ENCODE results near the gene SYTL3.

Gene SYTL3

DNA sequence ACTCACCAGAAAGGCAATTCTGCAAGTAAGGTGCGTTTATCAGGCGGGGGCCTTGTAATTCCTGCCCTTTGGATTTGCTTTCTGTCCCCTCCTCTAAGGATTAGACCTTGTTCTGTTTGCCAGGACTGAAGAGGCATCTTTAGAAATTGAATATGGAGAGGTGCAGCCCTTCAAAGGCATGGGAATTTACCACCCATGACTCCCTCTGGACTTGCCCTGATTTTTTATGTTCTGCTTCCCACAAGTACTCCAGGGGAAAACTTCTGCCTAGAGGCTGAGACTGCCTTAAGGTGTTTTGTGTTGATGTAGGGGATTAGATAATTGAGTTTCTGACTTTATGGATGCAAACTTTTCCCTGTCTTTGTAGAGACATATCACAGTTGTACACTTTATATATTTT, 30.2 kb downstream of the SYTL3 start:
- no peaks in the 10 kb centered on the region for H3K9me3 ChIP-seq (ENCODE audit: control insufficient read depth, insufficient read depth, low read length)
- H3K4me3 ChIP-seq (ENCODE audit: low read length) = no peak overlapping the region
- 0 out of 2 replicates have a peak, but pooled peaks cover 3% of the 10 kb centered on the region for H3K4me1 ChIP-seq (ENCODE audit: control insufficient read depth, low read length)
- no peak overlapping the region for H3K27ac ChIP-seq (ENCODE audit: low read depth, low read length)
- no peaks in the 10 kb centered on the region for H3K79me2 ChIP-seq (ENCODE audit: control insufficient read depth, low read length)
- no peaks in the 10 kb centered on the region for H3F3A ChIP-seq (ENCODE audit: control insufficient read depth, insufficient read depth)
- no peaks in the 10 kb centered on the region for H3K9me2 ChIP-seq (replicated peaks; ENCODE audit: control insufficient read depth, low read length)
- H4K20me1 ChIP-seq (ENCODE audit: control insufficient read depth, insufficient read depth, low read depth, low read length) = no peaks in the 10 kb centered on the region
- H3K4me2 ChIP-seq (ENCODE audit: low read length) = no peak overlapping the region
- H3K27me3 ChIP-seq (ENCODE audit: control insufficient read depth, low read length) = peaks cover 10% of the 10 kb centered on the region; the same call in 1 of the 2 replicates
- no peaks in the 10 kb centered on the region for H3K36me3 ChIP-seq (ENCODE audit: control insufficient read depth, low read length)
- TF ChIP-seq, protein P1, sequence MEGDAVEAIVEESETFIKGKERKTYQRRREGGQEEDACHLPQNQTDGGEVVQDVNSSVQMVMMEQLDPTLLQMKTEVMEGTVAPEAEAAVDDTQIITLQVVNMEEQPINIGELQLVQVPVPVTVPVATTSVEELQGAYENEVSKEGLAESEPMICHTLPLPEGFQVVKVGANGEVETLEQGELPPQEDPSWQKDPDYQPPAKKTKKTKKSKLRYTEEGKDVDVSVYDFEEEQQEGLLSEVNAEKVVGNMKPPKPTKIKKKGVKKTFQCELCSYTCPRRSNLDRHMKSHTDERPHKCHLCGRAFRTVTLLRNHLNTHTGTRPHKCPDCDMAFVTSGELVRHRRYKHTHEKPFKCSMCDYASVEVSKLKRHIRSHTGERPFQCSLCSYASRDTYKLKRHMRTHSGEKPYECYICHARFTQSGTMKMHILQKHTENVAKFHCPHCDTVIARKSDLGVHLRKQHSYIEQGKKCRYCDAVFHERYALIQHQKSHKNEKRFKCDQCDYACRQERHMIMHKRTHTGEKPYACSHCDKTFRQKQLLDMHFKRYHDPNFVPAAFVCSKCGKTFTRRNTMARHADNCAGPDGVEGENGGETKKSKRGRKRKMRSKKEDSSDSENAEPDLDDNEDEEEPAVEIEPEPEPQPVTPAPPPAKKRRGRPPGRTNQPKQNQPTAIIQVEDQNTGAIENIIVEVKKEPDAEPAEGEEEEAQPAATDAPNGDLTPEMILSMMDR (IDR thresholded peaks at IDR 0.05; ENCODE audit: low read depth, low read length, poor library complexity, severe bottlenecking) = no peak
- TF ChIP-seq EZH2phosphoT487 (IDR thresholded peaks at IDR 0.05; ENCODE audit: borderline replicate concordance, low read length) = no peak

DNA sequence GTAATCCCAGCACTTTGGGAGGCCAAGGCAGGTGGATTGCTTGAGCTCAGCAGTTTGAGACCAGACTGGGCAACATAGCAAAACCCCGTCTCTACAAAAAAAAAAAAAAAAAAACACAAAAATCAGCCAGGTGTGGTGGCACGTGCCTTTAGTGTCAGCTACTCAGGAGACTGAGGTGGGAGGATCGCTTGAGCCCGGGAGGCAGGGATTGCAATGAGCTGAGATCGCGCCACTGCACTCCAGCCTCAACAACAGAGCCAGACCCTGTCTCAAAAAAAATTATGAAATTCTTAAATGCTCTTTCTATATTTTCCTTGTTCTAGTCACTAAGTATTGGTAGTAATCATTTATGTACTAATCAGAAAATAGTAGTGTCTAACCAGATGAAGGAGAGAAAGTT, 30.6 kb downstream of the SYTL3 start:
- no peak overlapping the region for H3K27ac ChIP-seq (ENCODE audit: low read depth, low read length)
- no peaks in the 10 kb centered on the region for H3K36me3 ChIP-seq (ENCODE audit: control insufficient read depth, low read length)
- H3K4me3 ChIP-seq (ENCODE audit: low read length) = no peak overlapping the region
- no peaks in the 10 kb centered on the region for H3K9me2 ChIP-seq (replicated peaks; ENCODE audit: control insufficient read depth, low read length)
- 0 out of 2 replicates have a peak, but pooled peaks cover 3% of the 10 kb centered on the region for H3K4me1 ChIP-seq (ENCODE audit: control insufficient read depth, low read length)
- H3K9me3 ChIP-seq (ENCODE audit: control insufficient read depth, insufficient read depth, low read length) = no peaks in the 10 kb centered on the region
- no peaks in the 10 kb centered on the region for H4K20me1 ChIP-seq (ENCODE audit: control insufficient read depth, insufficient read depth, low read depth, low read length)
- peaks cover 10% of the 10 kb centered on the region; the same call in 1 of the 2 replicates for H3K27me3 ChIP-seq (ENCODE audit: control insufficient read depth, low read length)
- no peaks in the 10 kb centered on the region for H3K79me2 ChIP-seq (ENCODE audit: control insufficient read depth, low read length)
- TF ChIP-seq EZH2phosphoT487 (IDR thresholded peaks at IDR 0.05; ENCODE audit: borderline replicate concordance, low read length) = no peak
- TF ChIP-seq, protein P1 (IDR thresholded peaks at IDR 0.05; ENCODE audit: low read depth, low read length, poor library complexity, severe bottlenecking) = no peak
- no peaks in the 10 kb centered on the region for H3F3A ChIP-seq (ENCODE audit: control insufficient read depth, insufficient read depth)
- no peak overlapping the region for H3K4me2 ChIP-seq (ENCODE audit: low read length)

DNA sequence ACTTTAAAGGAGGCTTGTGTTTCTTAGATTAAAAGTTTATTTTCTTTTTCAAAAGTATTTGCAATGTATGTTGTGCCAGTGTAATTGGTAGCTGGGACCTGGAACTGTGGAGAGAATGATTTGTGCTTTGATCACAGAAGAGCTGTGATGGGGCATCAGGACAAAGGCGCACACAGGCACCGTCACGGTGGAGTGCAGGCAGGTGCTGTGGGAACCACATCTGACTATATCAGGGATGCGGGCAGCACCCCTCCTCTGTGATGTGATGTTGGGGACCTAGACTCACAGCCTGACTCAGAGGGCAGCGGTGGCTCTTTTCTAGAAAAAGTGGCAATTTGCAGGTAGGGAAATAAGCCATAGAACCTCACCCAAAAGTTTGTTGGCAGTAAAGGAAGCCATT, 34.5 kb downstream of the SYTL3 start:
- Histone ChIP-seq H3K4me1 (ENCODE audit: control insufficient read depth, low read length) (peaks cover 18% of the 10 kb centered on the region), H3K9me2 (replicated peaks; ENCODE audit: control insufficient read depth, low read length) (no peaks in the 10 kb centered on the region), H3K27me3 (ENCODE audit: control insufficient read depth, low read length) (peaks cover 36% of the 10 kb centered on the region), H3K4me3 (ENCODE audit: low read length) (no peak overlapping the region), H3F3A (ENCODE audit: control insufficient read depth, insufficient read depth) (no peaks in the 10 kb centered on the region), H3K9me3 (ENCODE audit: control insufficient read depth, insufficient read depth, low read length) (no peaks in the 10 kb centered on the region), H3K36me3 (ENCODE audit: control insufficient read depth, low read length) (no peaks in the 10 kb centered on the region), H3K27ac (ENCODE audit: low read depth, low read length) (no peak overlapping the region), H3K79me2 (ENCODE audit: control insufficient read depth, low read length) (no peaks in the 10 kb centered on the region), H3K4me2 (ENCODE audit: low read length) (no peak overlapping the region), H4K20me1 (ENCODE audit: control insufficient read depth, insufficient read depth, low read depth, low read length) (no peaks in the 10 kb centered on the region)
- TF ChIP-seq, protein P1 (IDR thresholded peaks at IDR 0.05; ENCODE audit: low read depth, low read length, poor library complexity, severe bottlenecking) = no peak
- TF ChIP-seq EZH2phosphoT487 (IDR thresholded peaks at IDR 0.05; ENCODE audit: borderline replicate concordance, low read length) = no peak

Measured in DOHH2 (cell line).